ENCODE results near the gene NR1H2. TPM values are rescaled to one million over a fixed set of nuclear protein-coding genes. Genes with fewer than 3 reads are reported as not detected.
A peak's percentile ranks its signal among the peaks of the same experiment; 100 is the strongest.

NR1H2 gene
- total and polyA plus RNA-seq, 10 of the 15 experiments (the other 5 are each of a cell fraction or from before 2014, with no cell fraction given): 0.05 to 54.2 (median 35.1) TPM

DNA sequence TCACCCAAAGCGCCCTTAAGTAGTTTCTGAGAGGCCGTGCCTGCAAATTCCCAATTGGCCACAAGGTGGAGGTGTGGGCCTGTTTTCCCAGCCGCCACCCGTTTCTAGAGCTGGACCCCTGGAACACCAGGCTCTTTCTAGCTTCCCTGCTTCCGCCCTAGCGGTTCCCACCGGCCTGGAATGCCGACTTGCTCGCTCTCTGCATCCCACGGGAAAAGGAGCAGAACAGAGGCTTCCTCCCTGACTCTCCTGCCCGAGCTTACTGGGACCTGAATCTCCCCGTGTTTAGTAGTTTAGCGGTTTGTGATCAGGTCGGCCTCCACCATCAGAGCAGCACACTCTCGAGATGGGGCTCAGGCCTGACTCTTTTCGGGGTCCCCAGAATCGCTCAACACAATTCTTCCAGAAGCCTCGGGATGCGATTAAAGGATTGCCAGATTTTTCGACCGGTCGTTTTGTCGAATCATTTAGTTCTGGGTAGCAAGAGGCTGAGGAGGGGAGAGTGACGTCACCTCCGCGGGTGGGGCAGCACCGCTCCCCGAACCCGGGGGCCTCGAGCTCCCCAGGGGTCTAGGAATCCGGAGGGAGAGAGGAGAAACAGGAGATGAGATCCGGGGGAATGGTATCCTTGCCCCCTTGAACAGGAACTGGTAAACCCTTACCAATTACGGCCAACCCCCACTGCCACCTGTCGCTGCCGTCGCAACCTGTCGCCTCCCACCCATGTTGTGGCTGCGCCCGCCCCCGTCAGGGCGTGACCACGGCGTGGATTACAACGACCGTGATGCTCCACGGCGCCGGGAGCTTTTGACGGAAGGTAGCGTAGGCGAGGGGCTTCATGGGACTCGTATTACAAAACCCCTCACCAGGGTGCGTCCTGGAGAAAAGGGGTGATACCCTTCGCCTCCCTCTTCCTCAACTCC is 18.8 kb upstream of the NR1H2 start:
- BruUV-seq (replicated peaks): TSS peak; percentile 90
- H3K27me3 ChIP-seq (replicated peaks in 1 of 2; ENCODE audit: control insufficient read depth in 2 of 2, insufficient read depth in 2 of 2, low read length in 1 of 2): no peaks in the 10 kb centered on the region
- no peak; the same call in 1 of the 2 replicates for TF ChIP-seq SPI1 (IDR thresholded peaks at IDR 0.05; ENCODE audit: borderline replicate concordance, insufficient read depth, low read depth, low read length)
- TF ChIP-seq DPF2 (IDR thresholded peaks at IDR 0.05): peak; percentile 59; the same call in 1 of the 2 replicates
- peak; percentile 97 for TF ChIP-seq BACH1 (IDR thresholded peaks at IDR 0.05; ENCODE audit: borderline replicate concordance)
- no peak for TF ChIP-seq NKRF (conservative IDR thresholded peaks at IDR 0.05)
- TF ChIP-seq EED (IDR thresholded peaks at IDR 0.05; ENCODE audit: low read depth): peak; percentile 86
- TF ChIP-seq, protein P1, sequence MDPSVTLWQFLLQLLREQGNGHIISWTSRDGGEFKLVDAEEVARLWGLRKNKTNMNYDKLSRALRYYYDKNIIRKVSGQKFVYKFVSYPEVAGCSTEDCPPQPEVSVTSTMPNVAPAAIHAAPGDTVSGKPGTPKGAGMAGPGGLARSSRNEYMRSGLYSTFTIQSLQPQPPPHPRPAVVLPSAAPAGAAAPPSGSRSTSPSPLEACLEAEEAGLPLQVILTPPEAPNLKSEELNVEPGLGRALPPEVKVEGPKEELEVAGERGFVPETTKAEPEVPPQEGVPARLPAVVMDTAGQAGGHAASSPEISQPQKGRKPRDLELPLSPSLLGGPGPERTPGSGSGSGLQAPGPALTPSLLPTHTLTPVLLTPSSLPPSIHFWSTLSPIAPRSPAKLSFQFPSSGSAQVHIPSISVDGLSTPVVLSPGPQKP (IDR thresholded peaks at IDR 0.05; ENCODE audit: low read depth, low read length): 0 out of 2 replicates have a peak, but pooled peaks have one; percentile 12
- TF ChIP-seq PKNOX1 (IDR thresholded peaks at IDR 0.05): peak; percentile 34; the same call in 1 of the 2 replicates
- peak; percentile 30; the same call in 1 of the 2 replicates for TF ChIP-seq JUNB (IDR thresholded peaks at IDR 0.05)
- peak; percentile 84 for TF ChIP-seq RAD21 (IDR thresholded peaks at IDR 0.05; ENCODE audit: insufficient read depth, low read depth, low read length)
- TF ChIP-seq WRNIP1 (IDR thresholded peaks at IDR 0.05; ENCODE audit: borderline replicate concordance, low read depth, low read length): no peak
- TF ChIP-seq, protein P2, sequence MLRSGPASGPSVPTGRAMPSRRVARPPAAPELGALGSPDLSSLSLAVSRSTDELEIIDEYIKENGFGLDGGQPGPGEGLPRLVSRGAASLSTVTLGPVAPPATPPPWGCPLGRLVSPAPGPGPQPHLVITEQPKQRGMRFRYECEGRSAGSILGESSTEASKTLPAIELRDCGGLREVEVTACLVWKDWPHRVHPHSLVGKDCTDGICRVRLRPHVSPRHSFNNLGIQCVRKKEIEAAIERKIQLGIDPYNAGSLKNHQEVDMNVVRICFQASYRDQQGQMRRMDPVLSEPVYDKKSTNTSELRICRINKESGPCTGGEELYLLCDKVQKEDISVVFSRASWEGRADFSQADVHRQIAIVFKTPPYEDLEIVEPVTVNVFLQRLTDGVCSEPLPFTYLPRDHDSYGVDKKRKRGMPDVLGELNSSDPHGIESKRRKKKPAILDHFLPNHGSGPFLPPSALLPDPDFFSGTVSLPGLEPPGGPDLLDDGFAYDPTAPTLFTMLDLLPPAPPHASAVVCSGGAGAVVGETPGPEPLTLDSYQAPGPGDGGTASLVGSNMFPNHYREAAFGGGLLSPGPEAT (IDR thresholded peaks at IDR 0.05; ENCODE audit: low read depth): peak; percentile 89
- 0 out of 2 replicates have a peak, but pooled peaks have one; percentile 21 for TF ChIP-seq MTA3 (IDR thresholded peaks at IDR 0.05; ENCODE audit: borderline replicate concordance, low read length)
- TF ChIP-seq BHLHE40 (IDR thresholded peaks at IDR 0.05; ENCODE audit: borderline replicate concordance in 1 of 2, low read depth in 2 of 2, low read length in 1 of 2): peak; percentile 28 to 73; a peak in 2 of 4 replicates
- peak; percentile 93 for TF ChIP-seq IKZF1 (conservative IDR thresholded peaks at IDR 0.05)
- 0 out of 2 replicates have a peak, but pooled peaks have one; percentile 26 for TF ChIP-seq POLR2AphosphoS2 (IDR thresholded peaks at IDR 0.05; ENCODE audit: low read depth, low read length)

More for the DNA sequence above, 18.8 kb upstream of the NR1H2 start:
- in situ Hi-C loops (cut with MboI): loop anchor here (5.0 to 10.0 kb wide), 2 partner anchors 430 to 537 kb away; no protein-coding TSS in a partner anchor
- ChIA-PET SMC1A (ENCODE audit: uncharacterized antibody, unreplicated experiment) (interaction anchor here (0.9 to 3.8 kb wide), 16 partner anchors 10 to 564 kb away, joined by 3 to 68 read pairs (median 6); partner anchors contain the start of genes KCNC3, NAPSA, NR1H2 and POLD1), RAD21 (ENCODE audit: unreplicated experiment) (interaction anchor here (0.5 to 3.7 kb wide), 32 partner anchors 10 to 539 kb away, joined by 3 to 72 read pairs (median 3); partner anchors contain the start of genes KCNC3, NAPSA, NR1H2 and POLD1), CTCF (interaction anchor here (0.7 to 6.2 kb wide), 32 partner anchors 10 to 751 kb away, joined by 3 to 120 read pairs (median 6); partner anchors contain the start of genes CTU1, JOSD2, KCNC3 and NAPSA), POLR2A (interaction anchor here (0.6 to 3.0 kb wide), 25 partner anchors 9 to 461 kb away, joined by 3 to 18 read pairs (median 4); partner anchors contain the start of genes JOSD2, KCNC3, MYBPC2 and NAPSA)
- Histone ChIP-seq H3K36me3 (ENCODE audit: control insufficient read depth in 2 of 2, insufficient read depth in 2 of 2, low read length in 1 of 2) (no peaks in the 10 kb centered on the region), H3K79me2 (ENCODE audit: control insufficient read depth, insufficient read depth, low read length) (no peaks in the 10 kb centered on the region), H3K4me1 (ENCODE audit: control insufficient read depth, insufficient read depth, low read length) (peaks cover 42% of the 10 kb centered on the region), H2AFZ (ENCODE audit: control insufficient read depth, low read depth, low read length) (peak overlapping the region; percentile 95), H3K27ac (ENCODE audit: control insufficient read depth, insufficient read depth) (peak overlapping the region; percentile 95), H3K4me3 (peak overlapping the region; percentile 45), H4K20me1 (ENCODE audit: control insufficient read depth, insufficient read depth) (no peaks in the 10 kb centered on the region), H3K9ac (ENCODE audit: control insufficient read depth, insufficient read depth, low read length) (peak overlapping the region; percentile 89), H3K4me2 (ENCODE audit: control insufficient read depth, insufficient read depth) (peak overlapping the region; percentile 100), H3K9me3 (replicated peaks; ENCODE audit: control insufficient read depth, insufficient read depth, low read length) (peaks cover 2% of the 10 kb centered on the region; the same call in 2 of the 3 replicates)
- ATAC-seq: peak; percentile 80
- intact Hi-C loops (cut with micrococcal nuclease; ENCODE audit: unreplicated experiment): loop anchor here (1.0 to 10.0 kb wide), 6 partner anchors 57 to 537 kb away; no protein-coding TSS in a partner anchor
- peak; percentile 46 for DNase-seq (ENCODE audit: low read depth, low spot score)
- WGBS (ENCODE audit: insufficient coverage, insufficient replicate concordance, low lambda C conversion rate, missing lambda C conversion rate): under 1% methylated on average over 44 of the region's 54 CpGs
- peak; percentile 61 for FAIRE-seq

Data from GM12878 (cell line).